Endometrial microvascular endothelial cells (primary cell): Measurements from ENCODE around the gene OR1D5. TPM values are rescaled to one million over a fixed set of nuclear protein-coding genes. Genes with fewer than 3 reads are reported as not detected.
"Not testable (repeated sequence)": the region's sequence is repeated elsewhere in the genome, so short reads cannot be mapped to it uniquely, and the experiment has no call there.

Experiments used
- in situ Hi-C: cut with HindIII; loops from 2 replicates; pipeline ENCODE4 v1.10.0; 2017; ENCODE audit warnings: low sequenced_read_pairs, low pct_unique_long_range_greater_than_20kb; ENCODE audit errors: inconsistent ontology term
- total RNA-seq: library from RNA; depleted of rRNA; stranded (reverse); fragments of >200 nt; gene quantifications from one replicate; pipeline ENCODE4 v1.2.3, GENCODE V29; 2015; ENCODE audit errors: inconsistent ontology term

The OR1D5 gene
- total RNA-seq, 1 donor from 2014 or later, result not detected

GRCh38 chr17:3033741-3034577 is 29.4 kb downstream of the OR1D5 start:
- in situ Hi-C loops, result no loop called here

- in situ Hi-C loops, result no loop called here
These were observed 30.2 kb downstream of the OR1D5 start for GRCh38 chr17:3033248-3033640.

- in situ Hi-C loops, result no loop called here
These were observed 30.9 kb downstream of the OR1D5 start for GRCh38 chr17:3032258-3033247.

- in situ Hi-C loops, result not testable (repeated sequence)
These were observed 32.4 kb downstream of the OR1D5 start for GRCh38 chr17:3030852-3031470.

GRCh38 chr17:3030096-3030495 is 33.3 kb downstream of the OR1D5 start:
- in situ Hi-C loops, result no loop called here

GRCh38 chr17:3029213-3029913 is 34.0 kb downstream of the OR1D5 start:
- in situ Hi-C loops, result no loop called here

GRCh38 chr17:3027786-3028532 is 35.4 kb downstream of the OR1D5 start:
- in situ Hi-C loops, result no loop called here

GRCh38 chr17:3026856-3027751 is 36.3 kb downstream of the OR1D5 start:
- in situ Hi-C loops, result no loop called here

GRCh38 chr17:3026125-3026855 is 37.1 kb downstream of the OR1D5 start:
- in situ Hi-C loops, result no loop called here

- in situ Hi-C loops, result no loop called here
These were observed 37.8 kb downstream of the OR1D5 start for GRCh38 chr17:3025421-3026124.

GRCh38 chr17:3024346-3024745 is 39.1 kb downstream of the OR1D5 start:
- in situ Hi-C loops, result loop anchor here (25.0 kb wide), 1 partner anchor 162 kb away; no protein-coding TSS in a partner anchor

GRCh38 chr17:3022197-3022596 is 41.2 kb downstream of the OR1D5 start:
- in situ Hi-C loops, result loop anchor here (25.0 kb wide), 1 partner anchor 160 kb away; no protein-coding TSS in a partner anchor

- in situ Hi-C loops, result loop anchor here (25.0 kb wide), 1 partner anchor 158 kb away; no protein-coding TSS in a partner anchor
These were observed 43.0 kb downstream of the OR1D5 start for GRCh38 chr17:3020381-3020780.

GRCh38 chr17:3019761-3020160 is 43.6 kb downstream of the OR1D5 start:
- in situ Hi-C loops, result loop anchor here (25.0 kb wide), 1 partner anchor 157 kb away; no protein-coding TSS in a partner anchor

GRCh38 chr17:3017936-3018335 is 45.5 kb downstream of the OR1D5 start:
- in situ Hi-C loops, result loop anchor here (25.0 kb wide), 1 partner anchor 156 kb away; no protein-coding TSS in a partner anchor
